H1 (cell line): ENCODE data around the gene PLK5. TPM values are rescaled to one million over a fixed set of nuclear protein-coding genes. Genes with fewer than 3 reads are reported as not detected.

Experiments used
- ATF3 ChIP-seq: IDR thresholded peaks from 2 replicates; pipeline ENCODE4 v1.6.1; 2011; ENCODE audit warnings: low read depth, mild to moderate bottlenecking, low read length; ENCODE audit not compliant: insufficient read depth
- CBX5 ChIP-seq: fragments of 300-800, 300-1000 bp; sonication (generic); IDR thresholded peaks from 2 replicates; pipeline ENCODE4 v1.7.1; 2016; ENCODE audit warnings: antibody characterized with exemption, low read length, low read depth
- CTBP2 ChIP-seq: IDR thresholded peaks from 2 replicates; pipeline ENCODE4 v1.7.0; 2011; ENCODE audit warnings: borderline replicate concordance, mild to moderate bottlenecking, moderate library complexity, mixed read lengths, low read length; ENCODE audit not compliant: insufficient read depth, insufficient read length
- CTCF ChIP-seq, 3 experiments: IDR thresholded peaks; 1 replicate in 2 of 3; 2 replicates in 1 of 3; pipeline versions ENCODE4 v1.5.1 to v1.6.1; 2011; ENCODE audit warnings: low read length in 3 of 3, mild to moderate bottlenecking in 3 of 3, inconsistent platforms in 2 of 3, low read depth in 1 of 3, moderate library complexity in 1 of 3; ENCODE audit not compliant: insufficient read depth in 1 of 3; ENCODE audit errors: control extremely low read depth in 1 of 3
- EGR1 ChIP-seq: IDR thresholded peaks from 2 replicates; pipeline ENCODE4 v1.6.1; 2011; ENCODE audit warnings: low read depth, low read length, borderline replicate concordance
- EZH2 ChIP-seq: fragments of 200-600 bp; sonication (generic); IDR thresholded peaks from 2 replicates; pipeline ENCODE4 v1.7.1; 2012; ENCODE audit warnings: low read depth, mild to moderate bottlenecking, moderate library complexity, low read length, inconsistent platforms; ENCODE audit not compliant: severe bottlenecking
- GTF2F1 ChIP-seq: IDR thresholded peaks from 2 replicates; pipeline ENCODE4 v1.6.1; 2012; ENCODE audit warnings: low read depth, low read length, improper control_type of control experiment, borderline replicate concordance
- HDAC6 ChIP-seq: IDR thresholded peaks from one replicate; pipeline ENCODE4 v1.7.1; 2012; ENCODE audit warnings: low read depth, mild to moderate bottlenecking, inconsistent platforms, low read length, moderate library complexity
- JUN ChIP-seq: IDR thresholded peaks from 2 replicates; pipeline ENCODE4 v1.6.1; 2011; ENCODE audit warnings: low read depth, mild to moderate bottlenecking, improper control_type of control experiment, low read length
- JUND ChIP-seq: IDR thresholded peaks from 2 replicates; pipeline ENCODE4 v1.6.1; 2011; ENCODE audit warnings: mild to moderate bottlenecking, improper control_type of control experiment, low read length
- MAX ChIP-seq: IDR thresholded peaks from 2 replicates; pipeline ENCODE4 v1.6.1; 2012; ENCODE audit warnings: inconsistent platforms
- NANOG ChIP-seq: IDR thresholded peaks from 2 replicates; pipeline ENCODE4 v1.6.1; 2011; ENCODE audit warnings: low read length, low read depth, mild to moderate bottlenecking, inconsistent platforms; ENCODE audit not compliant: insufficient read depth, poor library complexity, severe bottlenecking
- POLR2AphosphoS5 ChIP-seq: IDR thresholded peaks from 2 replicates; pipeline ENCODE4 v1.6.1; 2011; ENCODE audit warnings: low read depth, low read length
- POU5F1 ChIP-seq: IDR thresholded peaks from 2 replicates; pipeline ENCODE4 v1.6.1; 2011; ENCODE audit warnings: low read depth, mild to moderate bottlenecking, low read length, moderate library complexity
- RXRA ChIP-seq: IDR thresholded peaks from 2 replicates; pipeline ENCODE4 v1.6.1; 2011; ENCODE audit warnings: low read depth, mild to moderate bottlenecking, low read length, moderate library complexity; ENCODE audit not compliant: insufficient read depth
- SIRT6 ChIP-seq: IDR thresholded peaks from one replicate; pipeline ENCODE4 v1.7.1; 2012; ENCODE audit warnings: low read length, inconsistent platforms
- SP2 ChIP-seq: IDR thresholded peaks from 2 replicates; pipeline ENCODE4 v1.6.1; 2012; ENCODE audit warnings: mild to moderate bottlenecking, low read length, inconsistent platforms
- TBP ChIP-seq: IDR thresholded peaks from 2 replicates; pipeline ENCODE4 v1.6.1; 2011; ENCODE audit warnings: low read depth, low read length, improper control_type of control experiment
- USF2 ChIP-seq: IDR thresholded peaks from 2 replicates; pipeline ENCODE4 v1.6.1; 2011; ENCODE audit warnings: low read length, improper control_type of control experiment
- polyA plus RNA-seq, 7 experiments: library from polyadenylated mRNA; depleted of rRNA in 3 of 7; stranded (reverse) in 5 of 7; unstranded in 2 of 7; fragments of >200 nt in 5 of 7; fragments of 200-250 nt in 2 of 7; gene quantifications; 1 replicate in 5 of 7; 2 replicates in 1 of 7; 4 replicates in 1 of 7; pipeline versions ENCODE4 v1.2.1 to v1.2.3, GENCODE V29; 2011 to 2013; ENCODE audit warnings: missing spikeins in 2 of 7, mixed read lengths in 2 of 7
- total RNA-seq: library from RNA; stranded (reverse); fragmentation: NEBNext Ultra II Directional; extraction: Animal tissue kit (Norgen Biotek cat#: 25700); gene quantifications from 2 replicates; pipeline ENCODE4 v1.2.1, GENCODE V29; 2021

The PLK5 gene
- total and polyA plus RNA-seq, 2 of the 8 experiments (the other 6 are each of a cell fraction or from before 2014, with no cell fraction given) = 0.43 to 0.45 TPM

GRCh38 chr19:1490311-1491113 is 33.4 kb upstream of the PLK5 start, which contains the start of gene PCSK4 (continued):
- TF ChIP-seq ATF3 = no peak
- no peak for TF ChIP-seq SIRT6
- TF ChIP-seq CBX5 = no peak
- TF ChIP-seq EZH2 = no peak
- TF ChIP-seq RXRA = no peak
- TF ChIP-seq JUND = peak; percentile 77
- no peak for TF ChIP-seq GTF2F1
- no peak for TF ChIP-seq JUN
- no peak for TF ChIP-seq EGR1
- TF ChIP-seq HDAC6 = no peak
- no peak for TF ChIP-seq CTCF (IDR thresholded peaks at IDR 0.05; ENCODE audit: control extremely low read depth in 1 of 3, insufficient read depth in 1 of 3, low read depth in 1 of 3, low read length in 3 of 3)
- peak; percentile 15; the same call in 1 of the 2 replicates for TF ChIP-seq TBP
- TF ChIP-seq POLR2AphosphoS5 = no peak
- no peak for TF ChIP-seq NANOG
- no peak for TF ChIP-seq POU5F1
- TF ChIP-seq USF2 = no peak
- no peak for TF ChIP-seq CTBP2
- TF ChIP-seq SP2 = peak; percentile 10; the same call in 1 of the 2 replicates
- TF ChIP-seq MAX = peak; percentile 69; the same call in 1 of the 2 replicates
